HEK293 (cell line): Measurements from ENCODE around the gene ZNF462.

Experiments
- CTCF ChIA-PET: fragments of 350-600 bp; formaldehyde crosslinking; extraction: SDS; loops from one replicate; lab custom pipeline; 2021; ENCODE audit warnings: antibody characterized with exemption; lab: Yijun Ruan, JAX
- POLR2A ChIA-PET: fragments of 300-600 bp; formaldehyde crosslinking; extraction: SDS; loops from one replicate; lab custom pipeline; 2020; ENCODE audit warnings: antibody characterized with exemption, inconsistent platforms; lab: Yijun Ruan, JAX
- H3K27ac ChIP-seq: fragments of 200-500 bp; sonication (Bioruptor generic); 2 replicates; pipeline ENCODE4 v1.5.1; 2014; ENCODE audit warnings: low read depth, low read length, control low read depth, inconsistent platforms; ENCODE audit errors: extremely low read depth
- H3K36me3 ChIP-seq, 2 experiments: fragments of 200-500 bp in 1 of 2; sonication (Bioruptor generic) in 1 of 2; 1 replicate in 1 of 2; 2 replicates in 1 of 2; pipeline ENCODE4 v1.5.1; 2014 to 2017; ENCODE audit warnings: inconsistent platforms in 2 of 2, low read length in 2 of 2; ENCODE audit not compliant: control insufficient read depth in 2 of 2, insufficient read depth in 1 of 2
- H3K4me1 ChIP-seq: fragments of 200-500 bp; sonication (Bioruptor generic); 2 replicates; pipeline ENCODE4 v1.5.1; 2014; ENCODE audit warnings: mild to moderate bottlenecking, low read length, inconsistent platforms; ENCODE audit not compliant: control insufficient read depth, insufficient read depth
- H3K4me3 ChIP-seq: 2 replicates; pipeline ENCODE4 v1.5.1; 2011; ENCODE audit warnings: low read depth, mild to moderate bottlenecking, control low read depth, low read length, moderate library complexity
- H3K9me3 ChIP-seq: fragments of 200-500 bp; sonication (Bioruptor generic); 2 replicates; pipeline ENCODE4 v1.5.1; 2014; ENCODE audit warnings: low read depth, low read length, inconsistent platforms; ENCODE audit not compliant: control insufficient read depth, insufficient read depth
- GLI2 ChIP-seq: fragments of 450-650 bp; formaldehyde crosslinking; IDR thresholded peaks from 2 replicates; pipeline ENCODE4; 2017; ENCODE audit warnings: missing biosample characterization, missing genetic modification characterization, low read depth, borderline replicate concordance
- HOXA7 ChIP-seq: sonication (generic); formaldehyde crosslinking; IDR thresholded peaks from 2 replicates; pipeline ENCODE4 v1.8.1; 2022; ENCODE audit warnings: missing genetic modification reagents, borderline replicate concordance
- OSR2 ChIP-seq: fragments of 450-650 bp; formaldehyde crosslinking; IDR thresholded peaks from 2 replicates; pipeline ENCODE4 v1.5.1; 2016; ENCODE audit warnings: missing biosample characterization, missing genetic modification characterization
- ZBTB20 ChIP-seq: fragments of 450-650 bp; formaldehyde crosslinking; IDR thresholded peaks from 2 replicates; pipeline ENCODE4 v1.5.1; 2016; ENCODE audit warnings: missing biosample characterization, missing genetic modification characterization
- ZEB2 ChIP-seq: fragments of 450-650 bp; formaldehyde crosslinking; IDR thresholded peaks from 2 replicates; pipeline ENCODE4 v1.5.1; 2016; ENCODE audit warnings: missing biosample characterization, missing genetic modification characterization
- ZFHX2 ChIP-seq: fragments of 450-650 bp; formaldehyde crosslinking; conservative IDR thresholded peaks from 2 replicates; pipeline ENCODE4 v1.5.1; 2016; ENCODE audit warnings: missing biosample characterization, missing genetic modification characterization
- ZFP41 ChIP-seq: fragments of 450-650 bp; formaldehyde crosslinking; IDR thresholded peaks from 2 replicates; pipeline ENCODE4 v1.5.1; 2016; ENCODE audit warnings: missing biosample characterization, missing genetic modification characterization, borderline replicate concordance
- ZNF10 ChIP-seq: fragments of 450-650 bp; formaldehyde crosslinking; IDR thresholded peaks from 2 replicates; pipeline ENCODE4 v1.5.1; 2017; ENCODE audit warnings: missing biosample characterization, missing genetic modification characterization
- ZNF146 ChIP-seq: fragments of 450-650 bp; formaldehyde crosslinking; IDR thresholded peaks from 2 replicates; pipeline ENCODE4 v1.5.1; 2016; ENCODE audit warnings: missing biosample characterization, missing genetic modification characterization
- ZNF214 ChIP-seq: fragments of 450-650 bp; formaldehyde crosslinking; IDR thresholded peaks from 2 replicates; pipeline ENCODE4 v1.5.1; 2017; ENCODE audit warnings: missing biosample characterization, mild to moderate bottlenecking, missing genetic modification characterization, borderline replicate concordance
- ZNF221 ChIP-seq: fragments of 450-650 bp; formaldehyde crosslinking; IDR thresholded peaks from 2 replicates; pipeline ENCODE4 v1.5.1; 2017; ENCODE audit warnings: missing biosample characterization, missing genetic modification characterization, borderline replicate concordance
- ZNF24 ChIP-seq: fragments of 450-650 bp; formaldehyde crosslinking; IDR thresholded peaks from 2 replicates; pipeline ENCODE4 v1.5.1; 2016; ENCODE audit warnings: missing biosample characterization, missing genetic modification characterization
- ZNF366 ChIP-seq: fragments of 450-650 bp; formaldehyde crosslinking; conservative IDR thresholded peaks from 2 replicates; pipeline ENCODE4 v1.5.1; 2016; ENCODE audit warnings: missing biosample characterization, missing genetic modification characterization
- ZNF423 ChIP-seq: fragments of 450-650 bp; formaldehyde crosslinking; IDR thresholded peaks from 2 replicates; pipeline ENCODE4 v1.5.1; 2016; ENCODE audit warnings: missing biosample characterization, missing genetic modification characterization
- ZNF48 ChIP-seq: fragments of 450-650 bp; formaldehyde crosslinking; IDR thresholded peaks from 2 replicates; pipeline ENCODE4 v1.5.1; 2016; ENCODE audit warnings: missing biosample characterization, missing genetic modification characterization
- ZNF549 ChIP-seq: fragments of 450-650 bp; IDR thresholded peaks from 2 replicates; pipeline ENCODE4 v1.5.1; 2018; ENCODE audit warnings: missing biosample characterization, missing genetic modification characterization, mild to moderate bottlenecking, inconsistent platforms, moderate library complexity
- ZNF558 ChIP-seq: fragments of 450-650 bp; formaldehyde crosslinking; IDR thresholded peaks from 2 replicates; pipeline ENCODE4 v1.5.1; 2016; ENCODE audit warnings: missing biosample characterization, missing genetic modification characterization
- ZNF571 ChIP-seq: fragments of 450-650 bp; formaldehyde crosslinking; IDR thresholded peaks from 2 replicates; pipeline ENCODE4 v1.5.0; 2017; ENCODE audit warnings: missing biosample characterization, missing genetic modification characterization
- ZNF624 ChIP-seq: fragments of 450-650 bp; formaldehyde crosslinking; IDR thresholded peaks from 2 replicates; pipeline ENCODE4 v1.5.1; 2017; ENCODE audit warnings: missing biosample characterization, missing genetic modification characterization
- ZNF664 ChIP-seq: fragments of 450-650 bp; formaldehyde crosslinking; IDR thresholded peaks from 2 replicates; pipeline ENCODE4 v1.5.1; 2016; ENCODE audit warnings: missing biosample characterization, missing genetic modification characterization
- ZNF837 ChIP-seq: fragments of 450-650 bp; formaldehyde crosslinking; IDR thresholded peaks from 2 replicates; pipeline ENCODE4 v1.5.1; 2016; ENCODE audit warnings: missing biosample characterization, missing genetic modification characterization
- TF ChIP-seq, protein P1 (sequence below): fragments of 450-650 bp; formaldehyde crosslinking; IDR thresholded peaks from 2 replicates; pipeline ENCODE4 v1.5.1; 2016; ENCODE audit warnings: missing biosample characterization, missing genetic modification characterization
- TF ChIP-seq, protein P2 (sequence below): fragments of 450-650 bp; formaldehyde crosslinking; IDR thresholded peaks from 2 replicates; pipeline ENCODE4 v1.5.1; 2016; ENCODE audit warnings: missing biosample characterization, missing genetic modification characterization
- TF ChIP-seq, protein P3 (sequence below): fragments of 450-650 bp; formaldehyde crosslinking; IDR thresholded peaks from 2 replicates; pipeline ENCODE4 v1.5.1; 2016; ENCODE audit warnings: missing biosample characterization, missing genetic modification characterization

Gene ZNF462

DNA sequence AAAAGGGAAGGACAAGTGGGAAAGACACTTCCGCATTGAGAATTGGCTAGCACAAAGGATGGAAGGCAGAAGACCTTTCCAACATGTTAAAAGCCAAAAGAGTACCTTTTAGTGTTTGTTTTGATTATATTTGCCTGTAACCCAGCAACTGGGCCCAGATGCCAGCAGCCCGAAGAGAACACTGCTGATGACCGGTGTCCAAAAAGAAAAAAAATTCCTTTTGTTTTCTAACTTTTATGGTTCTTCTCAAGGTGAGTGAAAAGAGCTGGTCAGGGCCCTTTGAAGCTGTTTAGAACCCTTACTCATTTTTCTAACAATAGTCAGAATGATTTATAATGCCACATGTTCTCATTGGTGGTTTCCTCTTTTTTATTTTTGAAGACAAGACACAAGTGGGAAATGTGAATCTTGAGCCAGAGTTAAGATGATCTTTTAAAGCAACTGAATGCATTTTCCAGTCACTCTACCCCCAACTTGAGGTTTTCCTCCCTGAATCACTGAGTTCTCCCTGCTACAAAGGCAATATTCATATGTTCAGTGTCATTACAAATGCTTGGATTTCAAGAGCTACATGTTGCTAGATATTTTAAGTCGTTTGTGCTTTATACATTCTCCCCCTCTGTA, 32.3 kb upstream of the ZNF462 start:
- no peaks in the 10 kb centered on the region for H3K36me3 ChIP-seq
- H3K4me3 ChIP-seq, result no peak overlapping the region
- H3K4me1 ChIP-seq, result no peaks in the 10 kb centered on the region
- ChIA-PET CTCF (no interaction called here), POLR2A (no interaction called here)
- TF ChIP-seq ZNF214 (tag by site-specific recombination) (no peak), OSR2 (tag by site-specific recombination) (no peak), ZNF24 (tag by site-specific recombination) (no peak), ZNF10 (tag by site-specific recombination) (no peak), ZNF423 (no peak), ZNF48 (tag by site-specific recombination) (no peak), HOXA7 (CRISPR knock-in tag) (no peak), ZNF571 (no peak), ZNF624 (tag by site-specific recombination) (no peak), ZBTB20 (tag by site-specific recombination) (no peak), ZEB2 (tag by site-specific recombination) (no peak)
- TF ChIP-seq, protein P1, sequence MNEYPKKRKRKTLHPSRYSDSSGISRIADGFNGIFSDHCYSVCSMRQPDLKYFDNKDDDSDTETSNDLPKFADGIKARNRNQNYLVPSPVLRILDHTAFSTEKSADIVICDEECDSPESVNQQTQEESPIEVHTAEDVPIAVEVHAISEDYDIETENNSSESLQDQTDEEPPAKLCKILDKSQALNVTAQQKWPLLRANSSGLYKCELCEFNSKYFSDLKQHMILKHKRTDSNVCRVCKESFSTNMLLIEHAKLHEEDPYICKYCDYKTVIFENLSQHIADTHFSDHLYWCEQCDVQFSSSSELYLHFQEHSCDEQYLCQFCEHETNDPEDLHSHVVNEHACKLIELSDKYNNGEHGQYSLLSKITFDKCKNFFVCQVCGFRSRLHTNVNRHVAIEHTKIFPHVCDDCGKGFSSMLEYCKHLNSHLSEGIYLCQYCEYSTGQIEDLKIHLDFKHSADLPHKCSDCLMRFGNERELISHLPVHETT (tag by site-specific recombination), result no peak
- no peaks in the 10 kb centered on the region for H3K9me3 ChIP-seq
- no peak overlapping the region for H3K27ac ChIP-seq

DNA sequence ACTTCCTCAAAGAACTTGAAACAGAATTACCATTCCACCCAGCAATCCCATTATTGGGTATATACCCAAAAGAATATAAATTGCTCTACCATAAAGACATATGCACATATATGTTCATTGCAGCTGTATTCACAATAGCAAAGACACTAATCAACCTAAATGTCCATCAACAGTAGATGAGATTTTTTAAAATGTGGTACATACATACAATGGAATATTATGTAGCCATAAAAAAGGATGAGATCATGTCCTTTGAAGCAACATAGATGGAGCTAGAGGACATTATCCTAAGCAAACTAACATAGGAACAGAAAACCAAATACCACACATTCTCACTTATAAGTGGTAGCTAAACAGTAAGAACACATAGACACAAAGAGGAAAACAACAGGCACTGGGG, 28.1 kb upstream of the ZNF462 start:
- H3K9me3 ChIP-seq, result no peaks in the 10 kb centered on the region
- no peak overlapping the region for H3K4me3 ChIP-seq
- H3K4me1 ChIP-seq, result no peaks in the 10 kb centered on the region
- ChIA-PET CTCF (interaction anchor here (0.5 to 0.7 kb wide), 2 partner anchors 56 to 195 kb away, joined by 3 read pairs; no protein-coding TSS in a partner anchor), POLR2A (no interaction called here)
- TF ChIP-seq ZEB2 (tag by site-specific recombination) (no peak), ZNF146 (tag by site-specific recombination) (peak; percentile 74)
- H3K36me3 ChIP-seq, result no peaks in the 10 kb centered on the region
- H3K27ac ChIP-seq, result no peak overlapping the region

DNA sequence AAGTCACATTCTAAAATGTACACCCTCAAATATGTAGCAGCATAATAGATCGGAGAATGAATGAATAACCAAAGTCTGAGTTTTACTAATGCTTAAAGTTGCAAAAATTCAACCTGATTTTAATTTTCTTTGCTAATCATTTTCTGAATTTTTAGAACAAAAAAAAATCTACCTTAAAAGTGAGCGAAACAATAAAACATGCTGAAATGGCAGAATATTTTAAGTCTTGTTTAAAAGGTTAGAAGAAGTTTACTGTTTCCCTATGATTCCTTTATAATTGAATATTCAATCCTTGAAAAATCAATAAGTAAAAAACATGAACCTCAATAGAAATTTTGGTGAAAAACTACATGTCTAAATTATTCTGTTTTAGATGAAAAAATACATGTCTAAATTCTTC, 27.1 kb upstream of the ZNF462 start:
- ChIA-PET POLR2A (no interaction called here), CTCF (no interaction called here)
- no peaks in the 10 kb centered on the region for H3K36me3 ChIP-seq
- H3K9me3 ChIP-seq, result no peaks in the 10 kb centered on the region
- H3K4me3 ChIP-seq, result no peak overlapping the region
- H3K27ac ChIP-seq, result no peak overlapping the region
- H3K4me1 ChIP-seq, result no peaks in the 10 kb centered on the region
- TF ChIP-seq GLI2 (tag by site-specific recombination) (no peak), ZFP41 (tag by site-specific recombination) (no peak), ZNF366 (tag by site-specific recombination) (no peak), ZNF664 (no peak), ZNF221 (tag by site-specific recombination) (no peak), ZNF837 (tag by site-specific recombination) (no peak), ZNF549 (tag by site-specific recombination) (no peak), ZNF558 (no peak), ZFHX2 (no peak)
- TF ChIP-seq, protein P2, sequence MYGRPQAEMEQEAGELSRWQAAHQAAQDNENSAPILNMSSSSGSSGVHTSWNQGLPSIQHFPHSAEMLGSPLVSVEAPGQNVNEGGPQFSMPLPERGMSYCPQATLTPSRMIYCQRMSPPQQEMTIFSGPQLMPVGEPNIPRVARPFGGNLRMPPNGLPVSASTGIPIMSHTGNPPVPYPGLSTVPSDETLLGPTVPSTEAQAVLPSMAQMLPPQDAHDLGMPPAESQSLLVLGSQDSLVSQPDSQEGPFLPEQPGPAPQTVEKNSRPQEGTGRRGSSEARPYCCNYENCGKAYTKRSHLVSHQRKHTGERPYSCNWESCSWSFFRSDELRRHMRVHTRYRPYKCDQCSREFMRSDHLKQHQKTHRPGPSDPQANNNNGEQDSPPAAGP (tag by site-specific recombination), result no peak
- TF ChIP-seq, protein P3, sequence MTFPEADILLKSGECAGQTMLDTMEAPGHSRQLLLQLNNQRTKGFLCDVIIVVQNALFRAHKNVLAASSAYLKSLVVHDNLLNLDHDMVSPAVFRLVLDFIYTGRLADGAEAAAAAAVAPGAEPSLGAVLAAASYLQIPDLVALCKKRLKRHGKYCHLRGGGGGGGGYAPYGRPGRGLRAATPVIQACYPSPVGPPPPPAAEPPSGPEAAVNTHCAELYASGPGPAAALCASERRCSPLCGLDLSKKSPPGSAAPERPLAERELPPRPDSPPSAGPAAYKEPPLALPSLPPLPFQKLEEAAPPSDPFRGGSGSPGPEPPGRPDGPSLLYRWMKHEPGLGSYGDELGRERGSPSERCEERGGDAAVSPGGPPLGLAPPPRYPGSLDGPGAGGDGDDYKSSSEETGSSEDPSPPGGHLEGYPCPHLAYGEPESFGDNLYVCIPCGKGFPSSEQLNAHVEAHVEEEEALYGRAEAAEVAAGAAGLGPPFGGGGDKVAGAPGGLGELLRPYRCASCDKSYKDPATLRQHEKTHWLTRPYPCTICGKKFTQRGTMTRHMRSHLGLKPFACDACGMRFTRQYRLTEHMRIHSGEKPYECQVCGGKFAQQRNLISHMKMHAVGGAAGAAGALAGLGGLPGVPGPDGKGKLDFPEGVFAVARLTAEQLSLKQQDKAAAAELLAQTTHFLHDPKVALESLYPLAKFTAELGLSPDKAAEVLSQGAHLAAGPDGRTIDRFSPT, result no peak
